Osteocyte (in vitro differentiated cells): ENCODE measurements around the gene CHERP. TPM values are rescaled to one million over a fixed set of nuclear protein-coding genes. Genes with fewer than 3 reads are reported as not detected.

Experiments
- DNase-seq: peaks from one replicate; pipeline ENCODE4 v3.0.0; 2021; ENCODE audit warnings: mixed read lengths; ENCODE audit not compliant: unreplicated experiment; ENCODE audit errors: extremely low spot score
- H3K27ac Mint-ChIP-seq: one replicate; pipeline ENCODE4 v1.8.0; 2021; ENCODE audit warnings: mild to moderate bottlenecking, mixed read lengths; ENCODE audit not compliant: unreplicated experiment
- H3K27me3 Mint-ChIP-seq: one replicate; pipeline ENCODE4 v1.8.0; 2021; ENCODE audit warnings: mixed read lengths; ENCODE audit not compliant: unreplicated experiment
- H3K36me3 Mint-ChIP-seq: one replicate; pipeline ENCODE4 v1.8.0; 2021; ENCODE audit warnings: mixed read lengths; ENCODE audit not compliant: unreplicated experiment
- H3K4me1 Mint-ChIP-seq: one replicate; pipeline ENCODE4 v1.8.0; 2021; ENCODE audit warnings: mixed read lengths; ENCODE audit not compliant: unreplicated experiment
- H3K4me3 Mint-ChIP-seq: one replicate; pipeline ENCODE4 v1.8.0; 2021; ENCODE audit warnings: mild to moderate bottlenecking, moderate library complexity, mixed read lengths; ENCODE audit not compliant: unreplicated experiment
- H3K9me3 Mint-ChIP-seq: one replicate; pipeline ENCODE4 v1.8.0; 2021; ENCODE audit warnings: mixed read lengths; ENCODE audit not compliant: unreplicated experiment
- CTCF ChIP-seq: fragments of 200-600 bp; sonication (generic); IDR thresholded peaks from 2 replicates; pipeline ENCODE4 v1.5.0; 2021; ENCODE audit warnings: antibody characterized with exemption, mild to moderate bottlenecking, moderate library complexity
- total RNA-seq: library from RNA; stranded (reverse); gene quantifications from 2 replicates; pipeline ENCODE4 v1.2.1, GENCODE V29; 2021

Gene CHERP
- total RNA-seq, 1 donor from 2014 or later = 50.1 TPM

GRCh38 chr19:16571822-16572331 lies 29.6 kb upstream of the CHERP start:
- Mint-ChIP-seq H3K9me3 (no peaks in the 10 kb centered on the region), H3K4me3 (peak overlapping the region; percentile 85), H3K27ac (peak overlapping the region; percentile 71), H3K4me1 (peaks cover 45% of the 10 kb centered on the region), H3K36me3 (peaks cover 13% of the 10 kb centered on the region), H3K27me3 (no peaks in the 10 kb centered on the region)
- no peak for DNase-seq
- no peak for TF ChIP-seq CTCF

- no peak for TF ChIP-seq CTCF
- Mint-ChIP-seq H3K4me3 (peak overlapping the region; percentile 85), H3K27ac (peak overlapping the region; percentile 71), H3K27me3 (no peaks in the 10 kb centered on the region), H3K9me3 (no peaks in the 10 kb centered on the region), H3K36me3 (peaks cover 17% of the 10 kb centered on the region), H3K4me1 (peaks cover 45% of the 10 kb centered on the region)
- no peak for DNase-seq
Observed at GRCh38 chr19:16571283-16571682, 29.0 kb upstream of the CHERP start.

- Mint-ChIP-seq H3K4me1 (peaks cover 45% of the 10 kb centered on the region), H3K27me3 (no peaks in the 10 kb centered on the region), H3K27ac (no peak overlapping the region), H3K36me3 (peaks cover 18% of the 10 kb centered on the region), H3K4me3 (peak overlapping the region; percentile 85), H3K9me3 (no peaks in the 10 kb centered on the region)
- DNase-seq = no peak
- TF ChIP-seq CTCF = no peak
Observed at GRCh38 chr19:16569609-16570320, 27.5 kb upstream of the CHERP start.

GRCh38 chr19:16566702-16567101 lies 24.5 kb upstream of the CHERP start:
- Mint-ChIP-seq H3K9me3 (no peaks in the 10 kb centered on the region), H3K4me3 (no peak overlapping the region), H3K27ac (no peak overlapping the region), H3K27me3 (no peaks in the 10 kb centered on the region), H3K36me3 (peaks cover 32% of the 10 kb centered on the region), H3K4me1 (peaks cover 25% of the 10 kb centered on the region)
- TF ChIP-seq CTCF = no peak
- no peak for DNase-seq

GRCh38 chr19:16566161-16566560 lies 23.9 kb upstream of the CHERP start:
- Mint-ChIP-seq H3K36me3 (peaks cover 35% of the 10 kb centered on the region), H3K27ac (no peak overlapping the region)
- no peak for DNase-seq

More at GRCh38 chr19:16566161-16566560, 23.9 kb upstream of the CHERP start:
- Mint-ChIP-seq H3K4me1 (peaks cover 20% of the 10 kb centered on the region), H3K9me3 (no peaks in the 10 kb centered on the region), H3K4me3 (no peak overlapping the region), H3K27me3 (no peaks in the 10 kb centered on the region)
- no peak for TF ChIP-seq CTCF
